HUDEP-2 (cell line): ENCODE measurements around the gene SS18.

Source experiments
- DNase-seq, 76 experiments: peaks; one replicate each; lab custom pipeline; 2025; ENCODE audit not compliant: unreplicated experiment in 76 of 76; lab: John Stamatoyannopoulos, UW

Gene SS18

GRCh38 chr18:26004832-26005231 is 85.6 kb downstream of the SS18 start:
- DNase-seq, result no peak

GRCh38 chr18:26003817-26004216 is 86.6 kb downstream of the SS18 start:
- no peak for DNase-seq

GRCh38 chr18:26003356-26003755 is 87.1 kb downstream of the SS18 start:
- peak in 6 of 76 experiments; percentile 14 to 32 (median 20) for DNase-seq

- DNase-seq, result peak in 25 of 76 experiments; percentile 2 to 65 (median 30)
These were observed 88.0 kb downstream of the SS18 start for GRCh38 chr18:26002375-26002910.

- DNase-seq, result peak in 2 of 76 experiments; percentile 25 to 30
These were observed 92.0 kb downstream of the SS18 start for GRCh38 chr18:25998461-25998860.

- no peak for DNase-seq
These were observed 97.8 kb downstream of the SS18 start for GRCh38 chr18:25992566-25992965.

- DNase-seq, result peak in 75 of 76 experiments; percentile 5 to 97 (median 72)
These were observed 99.9 kb downstream of the SS18 start for GRCh38 chr18:25990473-25990872.

- no peak for DNase-seq
These were observed 104.6 kb downstream of the SS18 start for GRCh38 chr18:25985707-25986394.

GRCh38 chr18:25983730-25984129 is 106.7 kb downstream of the SS18 start:
- DNase-seq, result no peak

GRCh38 chr18:25982961-25983360 is 107.5 kb downstream of the SS18 start:
- peak in 1 of 76 experiments; percentile 24 for DNase-seq

GRCh38 chr18:25982153-25982552 is 108.3 kb downstream of the SS18 start:
- no peak for DNase-seq

GRCh38 chr18:25979369-25980040 is 110.9 kb downstream of the SS18 start:
- no peak for DNase-seq

- DNase-seq, result no peak
These were observed 113.9 kb downstream of the SS18 start for GRCh38 chr18:25976554-25976953.

GRCh38 chr18:25974630-25975077 is 115.8 kb downstream of the SS18 start:
- DNase-seq, result peak in 68 of 76 experiments; percentile 13 to 95 (median 65)
